ENCODE results near the gene CDC45.
A peak's percentile ranks its signal among the peaks of the same experiment; 100 is the strongest.

The CDC45 gene

GRCh38 chr22:19446603-19447329 lies 33.0 kb upstream of the CDC45 start:
- no peaks in the 10 kb centered on the region for H3K27me3 ChIP-seq (ENCODE audit: control insufficient read depth, low read length)
- H3K9me2 ChIP-seq (replicated peaks; ENCODE audit: control insufficient read depth, low read length), result no peaks in the 10 kb centered on the region
- TF ChIP-seq EZH2phosphoT487 (IDR thresholded peaks at IDR 0.05; ENCODE audit: borderline replicate concordance, low read length), result no peak
- TF ChIP-seq, protein P1, sequence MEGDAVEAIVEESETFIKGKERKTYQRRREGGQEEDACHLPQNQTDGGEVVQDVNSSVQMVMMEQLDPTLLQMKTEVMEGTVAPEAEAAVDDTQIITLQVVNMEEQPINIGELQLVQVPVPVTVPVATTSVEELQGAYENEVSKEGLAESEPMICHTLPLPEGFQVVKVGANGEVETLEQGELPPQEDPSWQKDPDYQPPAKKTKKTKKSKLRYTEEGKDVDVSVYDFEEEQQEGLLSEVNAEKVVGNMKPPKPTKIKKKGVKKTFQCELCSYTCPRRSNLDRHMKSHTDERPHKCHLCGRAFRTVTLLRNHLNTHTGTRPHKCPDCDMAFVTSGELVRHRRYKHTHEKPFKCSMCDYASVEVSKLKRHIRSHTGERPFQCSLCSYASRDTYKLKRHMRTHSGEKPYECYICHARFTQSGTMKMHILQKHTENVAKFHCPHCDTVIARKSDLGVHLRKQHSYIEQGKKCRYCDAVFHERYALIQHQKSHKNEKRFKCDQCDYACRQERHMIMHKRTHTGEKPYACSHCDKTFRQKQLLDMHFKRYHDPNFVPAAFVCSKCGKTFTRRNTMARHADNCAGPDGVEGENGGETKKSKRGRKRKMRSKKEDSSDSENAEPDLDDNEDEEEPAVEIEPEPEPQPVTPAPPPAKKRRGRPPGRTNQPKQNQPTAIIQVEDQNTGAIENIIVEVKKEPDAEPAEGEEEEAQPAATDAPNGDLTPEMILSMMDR (IDR thresholded peaks at IDR 0.05; ENCODE audit: low read depth, low read length, poor library complexity, severe bottlenecking), result no peak
- no peaks in the 10 kb centered on the region for H3K9me3 ChIP-seq (ENCODE audit: control insufficient read depth, insufficient read depth, low read length)
- H3K4me2 ChIP-seq (ENCODE audit: low read length), result peak overlapping the region; percentile 98
- H3F3A ChIP-seq (ENCODE audit: control insufficient read depth, insufficient read depth), result peaks cover 10% of the 10 kb centered on the region; the same call in 1 of the 2 replicates
- H3K4me3 ChIP-seq (ENCODE audit: low read length), result peak overlapping the region; percentile 97
- H3K4me1 ChIP-seq (ENCODE audit: control insufficient read depth, low read length), result peaks cover 24% of the 10 kb centered on the region
- 0 out of 2 replicates have a peak, but pooled peaks cover 12% of the 10 kb centered on the region for H4K20me1 ChIP-seq (ENCODE audit: control insufficient read depth, insufficient read depth, low read depth, low read length)
- H3K27ac ChIP-seq (ENCODE audit: low read depth, low read length), result peak overlapping the region; percentile 78
- H3K79me2 ChIP-seq (ENCODE audit: control insufficient read depth, low read length), result peaks cover 79% of the 10 kb centered on the region
- peaks cover 70% of the 10 kb centered on the region for H3K36me3 ChIP-seq (ENCODE audit: control insufficient read depth, low read length)

DNA sequence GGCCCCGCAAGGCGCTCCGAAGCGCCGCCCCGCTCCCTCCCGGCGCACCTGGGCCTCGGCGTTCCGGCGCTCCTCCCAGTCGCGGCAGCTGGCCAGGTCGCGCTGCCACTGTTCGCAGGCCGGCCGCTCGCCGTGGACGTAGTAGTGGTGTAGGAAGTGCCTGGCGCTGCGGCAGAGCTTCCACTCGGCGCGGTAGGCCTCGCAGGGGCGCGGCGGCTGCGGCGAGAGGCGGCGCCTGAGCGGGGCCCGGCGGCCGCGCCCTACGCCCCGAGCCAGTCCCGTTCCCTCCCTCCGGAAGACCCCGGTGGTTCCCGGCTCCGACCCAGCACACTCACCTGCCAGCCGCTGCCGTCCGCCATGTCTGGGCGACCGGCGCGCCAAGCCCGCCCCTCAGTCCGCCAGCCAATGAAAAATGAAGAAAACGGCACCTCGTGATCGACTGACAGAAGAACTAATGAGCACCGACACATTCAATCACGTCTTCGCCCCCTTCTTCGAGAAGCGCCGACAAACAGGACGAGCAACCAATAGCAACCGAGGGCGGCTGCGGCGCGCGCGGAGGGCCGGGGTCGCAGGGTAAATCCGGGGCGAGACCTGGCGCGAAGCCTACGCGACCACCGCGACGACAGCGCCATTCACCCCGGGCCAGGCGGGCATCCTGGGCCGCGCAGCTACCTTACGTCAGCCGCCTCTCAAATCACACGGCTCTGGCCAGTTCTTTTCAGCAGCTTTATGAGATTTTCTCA lies 32.2 kb upstream of the CDC45 start, which contains the start of gene C22orf39:
C22orf39 (minus strand) TSS at position 382 of the 746 bp plus-strand sequence; CDS start at position 359, 23 bp downstream.
- Histone ChIP-seq H3K9me2 (replicated peaks; ENCODE audit: control insufficient read depth, low read length) (no peaks in the 10 kb centered on the region), H3K79me2 (ENCODE audit: control insufficient read depth, low read length) (peaks cover 72% of the 10 kb centered on the region), H4K20me1 (ENCODE audit: control insufficient read depth, insufficient read depth, low read depth, low read length) (0 out of 2 replicates have a peak, but pooled peaks cover 12% of the 10 kb centered on the region), H3K4me1 (ENCODE audit: control insufficient read depth, low read length) (peaks cover 24% of the 10 kb centered on the region), H3K9me3 (ENCODE audit: control insufficient read depth, insufficient read depth, low read length) (no peaks in the 10 kb centered on the region), H3K36me3 (ENCODE audit: control insufficient read depth, low read length) (peaks cover 69% of the 10 kb centered on the region), H3K27ac (ENCODE audit: low read depth, low read length) (peak within 1 kb of the TSS; percentile 78), H3K27me3 (ENCODE audit: control insufficient read depth, low read length) (no peaks in the 10 kb centered on the region), H3K4me2 (ENCODE audit: low read length) (peak within 1 kb of the TSS; percentile 98), H3K4me3 (ENCODE audit: low read length) (peak within 1 kb of the TSS; percentile 97), H3F3A (ENCODE audit: control insufficient read depth, insufficient read depth) (peaks cover 10% of the 10 kb centered on the region; the same call in 1 of the 2 replicates)
- TF ChIP-seq EZH2phosphoT487 (IDR thresholded peaks at IDR 0.05; ENCODE audit: borderline replicate concordance, low read length), result no peak
- TF ChIP-seq, protein P1 (IDR thresholded peaks at IDR 0.05; ENCODE audit: low read depth, low read length, poor library complexity, severe bottlenecking), result no peak

DNA sequence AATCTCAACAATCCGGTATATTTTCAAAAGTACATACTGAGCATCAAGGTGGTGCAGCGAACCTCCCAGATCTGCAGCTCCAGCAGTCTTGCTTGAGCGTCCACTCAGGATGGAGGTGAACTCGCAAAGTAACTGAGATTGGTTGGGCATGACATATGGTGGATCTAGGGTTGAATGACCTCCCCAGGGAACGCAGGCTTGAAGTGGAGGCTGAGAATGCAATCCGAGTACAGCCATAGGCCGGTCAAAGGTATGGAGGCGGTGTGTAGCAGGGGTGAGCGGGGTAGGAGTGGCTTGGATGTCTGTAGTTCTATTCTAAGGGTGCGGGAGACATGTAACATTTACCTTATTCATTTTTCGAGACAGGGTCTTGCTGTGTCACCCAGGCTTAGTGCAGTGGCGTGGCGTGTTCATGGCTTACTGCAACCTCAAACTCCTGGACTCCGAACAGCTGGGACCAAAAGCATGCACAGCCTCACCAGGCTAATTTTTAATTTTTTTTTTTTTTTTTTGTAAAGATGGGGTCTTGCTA lies 31.6 kb upstream of the CDC45 start:
- H3K36me3 ChIP-seq (ENCODE audit: control insufficient read depth, low read length), result peaks cover 71% of the 10 kb centered on the region
- peak overlapping the region; percentile 98 for H3K4me2 ChIP-seq (ENCODE audit: low read length)
- H3F3A ChIP-seq (ENCODE audit: control insufficient read depth, insufficient read depth), result peaks cover 10% of the 10 kb centered on the region; the same call in 1 of the 2 replicates
- H3K79me2 ChIP-seq (ENCODE audit: control insufficient read depth, low read length), result peaks cover 65% of the 10 kb centered on the region
- TF ChIP-seq, protein P1 (IDR thresholded peaks at IDR 0.05; ENCODE audit: low read depth, low read length, poor library complexity, severe bottlenecking), result no peak
- TF ChIP-seq EZH2phosphoT487 (IDR thresholded peaks at IDR 0.05; ENCODE audit: borderline replicate concordance, low read length), result no peak
- no peaks in the 10 kb centered on the region for H3K9me3 ChIP-seq (ENCODE audit: control insufficient read depth, insufficient read depth, low read length)
- peak overlapping the region; percentile 78 for H3K27ac ChIP-seq (ENCODE audit: low read depth, low read length)
- peaks cover 24% of the 10 kb centered on the region for H3K4me1 ChIP-seq (ENCODE audit: control insufficient read depth, low read length)
- H3K27me3 ChIP-seq (ENCODE audit: control insufficient read depth, low read length), result no peaks in the 10 kb centered on the region
- H3K4me3 ChIP-seq (ENCODE audit: low read length), result peak overlapping the region; percentile 97
- H3K9me2 ChIP-seq (replicated peaks; ENCODE audit: control insufficient read depth, low read length), result no peaks in the 10 kb centered on the region
- 0 out of 2 replicates have a peak, but pooled peaks cover 9% of the 10 kb centered on the region for H4K20me1 ChIP-seq (ENCODE audit: control insufficient read depth, insufficient read depth, low read depth, low read length)
